Cardiac fibroblast (primary cell): Measurements from ENCODE around the gene NEUROG2.

Experiments
- DNase-seq, 2 donors: peaks; one replicate each; pipeline versions ENCODE4 v3.0.0 to v3.0.0-alpha.2; 2010; ENCODE audit warnings: low read depth in 2 of 2
- H3K4me3 ChIP-seq, 2 donors: replicated peaks in 1 of 2; 1 replicate in 1 of 2; 2 replicates in 1 of 2; pipeline ENCODE4 v1.5.1; 2011; ENCODE audit warnings: low read depth in 2 of 2, low read length in 2 of 2, mild to moderate bottlenecking in 2 of 2, moderate library complexity in 1 of 2
- TF ChIP-seq, protein P1 (sequence below): IDR thresholded peaks from one replicate; pipeline ENCODE4 v1.5.1; 2011; ENCODE audit warnings: low read depth, mild to moderate bottlenecking, low read length, inconsistent platforms

Gene NEUROG2

DNA sequence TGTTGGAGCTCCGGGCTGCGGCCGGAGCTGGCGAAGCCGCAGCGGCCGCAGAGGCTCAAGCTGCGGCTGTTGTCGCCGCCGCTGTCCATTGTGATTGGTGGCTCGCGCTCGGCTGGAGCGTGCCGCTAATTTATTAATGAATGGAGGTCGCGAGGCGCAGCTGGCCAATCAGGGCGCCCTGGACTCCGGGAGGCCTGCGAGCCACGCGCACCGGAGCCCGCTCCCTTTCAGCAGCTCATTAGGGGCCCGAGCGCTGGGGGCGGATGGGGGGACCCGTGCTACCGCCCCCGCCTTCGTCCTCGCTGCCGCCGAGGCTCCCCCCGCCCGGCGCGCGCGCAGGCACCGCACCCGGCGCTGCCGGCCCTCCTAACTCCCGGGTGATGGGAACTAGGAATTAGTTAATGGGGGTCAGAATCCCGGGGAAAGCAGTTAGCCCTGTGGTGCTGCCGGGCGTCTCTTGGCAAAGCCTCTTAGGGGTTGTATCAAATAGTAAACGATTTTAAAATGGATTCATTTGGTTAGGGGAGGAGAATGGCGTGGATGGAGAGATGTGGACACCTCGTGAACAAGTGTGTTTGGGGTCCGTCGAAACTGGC lies 589 bp upstream of the NEUROG2 start:
- H3K4me3 ChIP-seq, result no peak overlapping the region
- TF ChIP-seq, protein P1, sequence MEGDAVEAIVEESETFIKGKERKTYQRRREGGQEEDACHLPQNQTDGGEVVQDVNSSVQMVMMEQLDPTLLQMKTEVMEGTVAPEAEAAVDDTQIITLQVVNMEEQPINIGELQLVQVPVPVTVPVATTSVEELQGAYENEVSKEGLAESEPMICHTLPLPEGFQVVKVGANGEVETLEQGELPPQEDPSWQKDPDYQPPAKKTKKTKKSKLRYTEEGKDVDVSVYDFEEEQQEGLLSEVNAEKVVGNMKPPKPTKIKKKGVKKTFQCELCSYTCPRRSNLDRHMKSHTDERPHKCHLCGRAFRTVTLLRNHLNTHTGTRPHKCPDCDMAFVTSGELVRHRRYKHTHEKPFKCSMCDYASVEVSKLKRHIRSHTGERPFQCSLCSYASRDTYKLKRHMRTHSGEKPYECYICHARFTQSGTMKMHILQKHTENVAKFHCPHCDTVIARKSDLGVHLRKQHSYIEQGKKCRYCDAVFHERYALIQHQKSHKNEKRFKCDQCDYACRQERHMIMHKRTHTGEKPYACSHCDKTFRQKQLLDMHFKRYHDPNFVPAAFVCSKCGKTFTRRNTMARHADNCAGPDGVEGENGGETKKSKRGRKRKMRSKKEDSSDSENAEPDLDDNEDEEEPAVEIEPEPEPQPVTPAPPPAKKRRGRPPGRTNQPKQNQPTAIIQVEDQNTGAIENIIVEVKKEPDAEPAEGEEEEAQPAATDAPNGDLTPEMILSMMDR, result no peak
- DNase-seq, result no peak

DNA sequence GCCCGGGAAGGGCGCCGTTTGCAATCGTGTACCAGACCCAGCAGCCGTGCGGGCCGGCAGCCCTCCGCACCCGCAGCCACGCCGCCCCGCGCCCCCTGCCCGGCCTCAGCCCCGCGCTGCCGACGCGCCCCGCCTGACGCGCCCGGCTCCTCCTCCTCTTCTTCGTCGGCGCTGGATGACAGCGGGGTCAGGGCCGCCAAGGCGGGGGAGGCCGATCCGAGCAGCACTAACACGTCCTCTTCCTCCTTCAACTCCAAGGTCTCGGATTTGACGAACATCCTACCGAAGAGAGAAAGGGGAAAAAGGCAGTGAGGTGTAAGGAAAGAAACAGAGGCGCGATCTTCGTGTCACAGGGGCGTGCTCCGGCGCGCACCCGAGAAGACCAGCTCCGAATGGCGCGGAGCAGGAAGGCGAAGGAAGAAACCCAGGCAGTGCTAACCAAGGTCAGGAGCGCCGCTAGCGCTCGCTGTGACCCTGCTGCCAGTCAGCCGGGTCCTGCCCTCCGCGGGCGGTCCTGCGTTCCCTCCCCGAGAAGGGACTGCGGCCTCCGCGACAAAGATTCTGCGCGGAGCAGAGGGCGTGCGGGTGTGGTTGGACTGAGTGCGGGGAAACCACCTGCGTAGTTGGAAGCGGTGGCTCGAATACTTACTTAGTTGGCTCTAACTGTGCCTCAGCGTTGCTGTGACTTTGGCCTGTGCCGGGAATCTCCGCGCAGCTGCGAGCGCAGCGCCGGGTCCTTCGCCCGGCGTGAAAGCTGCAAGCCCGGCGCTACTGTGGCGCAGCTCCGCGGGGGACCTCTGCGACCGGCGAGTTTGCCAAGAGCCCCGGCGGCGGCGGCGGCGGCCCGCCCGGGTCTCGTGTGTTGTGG lies 548 bp downstream of the NEUROG2 start:
- peak; percentile 24 to 48 for DNase-seq
- TF ChIP-seq, protein P1, result no peak
- H3K4me3 ChIP-seq, result peak overlapping the region; percentile 50 to 51

DNA sequence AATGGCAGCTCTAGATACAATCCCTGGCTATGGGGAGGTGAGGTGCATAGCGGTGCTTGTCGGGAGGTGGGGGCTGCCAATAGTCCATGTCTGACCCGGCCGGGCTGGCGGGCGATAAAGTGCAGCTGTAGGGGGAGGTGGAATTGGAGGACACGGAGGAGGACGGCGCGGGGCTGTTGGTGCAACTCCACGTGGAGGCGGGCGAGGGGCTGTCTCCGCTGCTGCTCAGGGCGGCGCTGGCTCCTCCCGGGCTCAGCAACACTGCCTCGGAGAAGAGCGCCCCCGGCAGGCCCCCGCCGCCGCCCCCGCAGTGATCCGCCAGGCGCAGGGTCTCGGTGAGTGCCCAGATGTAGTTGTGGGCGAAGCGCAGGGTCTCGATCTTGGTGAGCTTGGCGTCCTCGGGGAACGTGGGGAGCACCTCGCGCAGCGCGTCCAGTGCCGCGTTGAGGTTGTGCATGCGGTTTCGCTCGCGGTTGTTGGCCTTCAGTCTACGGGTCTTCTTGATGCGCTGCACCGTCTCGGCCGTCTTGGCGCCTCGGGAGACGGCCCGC lies 1.3 kb downstream of the NEUROG2 start:
- TF ChIP-seq, protein P1, result no peak
- no peak for DNase-seq
- H3K4me3 ChIP-seq, result peak overlapping the region; percentile 25 to 51

DNA sequence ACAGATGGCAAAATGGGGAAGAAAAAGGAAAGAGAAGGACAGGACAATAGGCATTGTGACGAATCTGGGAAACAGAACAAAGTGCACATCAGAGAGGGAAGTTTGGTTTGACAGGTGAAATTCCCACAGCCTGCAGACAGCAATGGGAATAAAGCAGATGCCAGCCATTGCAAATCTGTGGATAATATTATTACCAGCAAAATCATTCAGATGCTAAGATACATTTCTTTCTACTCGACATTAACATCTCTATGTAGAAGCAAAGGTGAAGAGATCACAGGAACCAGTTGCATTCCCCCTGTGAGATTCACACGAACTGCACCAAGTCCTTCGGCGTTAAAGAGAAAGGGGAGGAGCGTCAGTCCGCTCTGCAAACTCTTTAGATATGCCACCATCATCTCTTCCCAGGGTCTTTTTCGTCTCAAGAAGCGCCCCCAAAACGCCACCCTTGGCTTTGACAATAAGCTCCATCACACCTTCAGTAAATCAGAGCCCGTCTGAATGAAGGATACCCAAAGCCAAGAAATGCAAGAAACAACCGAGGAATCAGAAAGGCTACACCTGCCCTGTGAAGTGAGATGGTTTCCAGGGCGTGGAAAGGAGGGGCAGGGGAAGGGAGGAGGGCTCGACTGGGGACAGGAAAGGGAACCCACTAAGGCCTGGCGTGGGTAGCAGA lies 1.9 kb downstream of the NEUROG2 start:
- H3K4me3 ChIP-seq, result no peak overlapping the region
- TF ChIP-seq, protein P1, result no peak
- no peak for DNase-seq

DNA sequence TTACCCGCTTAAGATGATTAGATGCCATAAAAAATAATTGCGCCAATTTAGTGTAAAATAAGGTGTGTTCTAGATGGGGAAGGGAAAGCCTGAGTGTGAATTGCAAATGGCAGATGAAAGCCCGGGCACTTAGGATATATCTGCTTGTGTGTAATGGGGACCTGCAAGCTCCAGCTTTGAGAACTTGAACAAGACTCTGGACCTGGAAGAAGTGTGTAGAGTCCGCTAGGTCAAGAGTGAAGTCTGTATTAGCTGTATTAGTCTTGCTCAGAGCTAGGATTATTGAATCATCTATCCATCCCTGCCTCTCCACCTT lies 4.2 kb downstream of the NEUROG2 start:
- TF ChIP-seq, protein P1, result no peak
- no peak for DNase-seq
- H3K4me3 ChIP-seq, result no peak overlapping the region

DNA sequence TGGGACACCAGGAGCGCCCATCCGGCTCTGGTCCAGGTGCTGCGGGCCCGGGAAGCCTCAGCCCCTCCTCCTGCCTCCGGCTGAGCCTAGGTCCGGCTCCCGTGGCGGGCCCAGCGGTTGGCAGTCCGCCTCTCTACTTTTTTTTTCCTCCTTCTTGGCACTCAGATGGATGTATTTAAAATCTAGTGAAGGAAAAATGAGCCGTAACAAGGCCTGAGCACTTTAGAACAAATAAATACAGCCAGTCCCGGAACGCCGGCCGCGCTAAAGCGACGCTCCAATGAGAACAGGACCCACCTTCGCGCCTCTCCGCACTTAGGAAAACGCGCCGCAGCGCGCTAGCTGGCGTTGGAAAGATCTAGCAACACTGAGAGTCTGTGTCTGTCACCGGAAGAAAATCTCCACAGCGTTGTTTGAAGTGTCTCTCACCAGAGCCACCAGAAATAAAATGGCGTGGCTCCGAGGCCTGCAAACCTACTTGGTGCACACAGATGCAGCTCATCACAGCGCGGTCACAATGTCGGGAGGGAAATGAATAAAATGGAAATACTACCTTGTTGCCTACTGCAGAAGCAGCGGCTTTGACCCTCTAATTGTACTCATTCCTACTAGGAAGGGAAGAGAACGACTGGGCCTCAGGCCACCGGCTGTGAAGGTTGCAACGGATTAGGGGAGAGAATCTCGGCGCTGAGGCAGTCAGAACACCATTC lies 4.7 kb downstream of the NEUROG2 start:
- no peak for DNase-seq
- no peak overlapping the region for H3K4me3 ChIP-seq
- TF ChIP-seq, protein P1, result no peak
